GM18951 (cell line): ENCODE measurements around the gene SPTBN5.

ENCODE experiments used
- POLR2A ChIP-seq: IDR thresholded peaks from 4 replicates; pipeline ENCODE4 v1.6.1; 2011; ENCODE audit warnings: mild to moderate bottlenecking; ENCODE audit not compliant: insufficient read length, insufficient read depth; ENCODE audit errors: extremely low read depth
- in situ Hi-C: fragments of 300-500 bp; cut with MboI; formaldehyde crosslinking; loops from one replicate; pipeline ENCODE4 v1.12.0; 2022; ENCODE audit warnings: low sequenced_read_pairs, mixed read lengths, inconsistent platforms; ENCODE audit not compliant: unreplicated experiment

Gene SPTBN5

GRCh38 chr15:41869770-41870688 is 23.8 kb downstream of the SPTBN5 start:
- TF ChIP-seq POLR2A: no peak
- in situ Hi-C loops: no loop called here

- in situ Hi-C loops: no loop called here
- no peak for TF ChIP-seq POLR2A
Measured at GRCh38 chr15:41868321-41868720, 25.5 kb downstream of the SPTBN5 start.

GRCh38 chr15:41866872-41867579 is 26.8 kb downstream of the SPTBN5 start:
- TF ChIP-seq POLR2A: no peak
- in situ Hi-C loops: no loop called here

- TF ChIP-seq POLR2A: no peak
- in situ Hi-C loops: no loop called here
Measured at GRCh38 chr15:41866263-41866703, 27.6 kb downstream of the SPTBN5 start.

GRCh38 chr15:41865490-41866055 is 28.3 kb downstream of the SPTBN5 start:
- in situ Hi-C loops: no loop called here
- TF ChIP-seq POLR2A: no peak

GRCh38 chr15:41862515-41863116 is 31.2 kb downstream of the SPTBN5 start:
- in situ Hi-C loops: no loop called here
- no peak for TF ChIP-seq POLR2A

GRCh38 chr15:41861736-41862356 is 32.0 kb downstream of the SPTBN5 start:
- in situ Hi-C loops: no loop called here

GRCh38 chr15:41860049-41860828 is 33.6 kb downstream of the SPTBN5 start:
- no peak for TF ChIP-seq POLR2A
- in situ Hi-C loops: no loop called here

More at GRCh38 chr15:41861736-41862356, 32.0 kb downstream of the SPTBN5 start:
- TF ChIP-seq POLR2A: no peak

- in situ Hi-C loops: no loop called here
- no peak for TF ChIP-seq POLR2A
Measured at GRCh38 chr15:41858756-41859155, 35.1 kb downstream of the SPTBN5 start.

GRCh38 chr15:41857316-41857715 is 36.5 kb downstream of the SPTBN5 start:
- in situ Hi-C loops: no loop called here
- no peak for TF ChIP-seq POLR2A

- in situ Hi-C loops: no loop called here
- no peak for TF ChIP-seq POLR2A
Measured at GRCh38 chr15:41856716-41857115, 37.1 kb downstream of the SPTBN5 start.

- TF ChIP-seq POLR2A: no peak
- in situ Hi-C loops: no loop called here
Measured at GRCh38 chr15:41856262-41856661, 37.6 kb downstream of the SPTBN5 start.
